BE2C (cell line): ENCODE data around the gene CADM2.

Source experiments
- DNase-seq: peaks from one replicate; pipeline ENCODE4 v3.0.0-alpha.2; 2020
- H3K27me3 ChIP-seq: fragments of 250-450 bp; sonication (Bioruptor Pico); 2 replicates; pipeline ENCODE4 v1.5.1; 2020; ENCODE audit warnings: mild to moderate bottlenecking
- H3K36me3 ChIP-seq: fragments of 250-450 bp; sonication (Bioruptor Pico); 2 replicates; pipeline ENCODE4 v1.5.1; 2020; ENCODE audit warnings: mild to moderate bottlenecking
- H3K4me1 ChIP-seq: fragments of 250-450 bp; sonication (Bioruptor Pico); 2 replicates; pipeline ENCODE4 v1.5.1; 2020
- H3K4me3 ChIP-seq: 2 replicates; pipeline ENCODE4 v1.5.1; 2011; ENCODE audit warnings: low read depth, low read length
- H3K9me3 ChIP-seq: fragments of 250-450 bp; sonication (Bioruptor Pico); 2 replicates; pipeline ENCODE4 v1.5.1; 2020
- TF ChIP-seq, protein P1 (sequence below): IDR thresholded peaks from 2 replicates; pipeline ENCODE4 v1.5.1; 2012; ENCODE audit warnings: mild to moderate bottlenecking, low read depth, low read length

The CADM2 gene

DNA sequence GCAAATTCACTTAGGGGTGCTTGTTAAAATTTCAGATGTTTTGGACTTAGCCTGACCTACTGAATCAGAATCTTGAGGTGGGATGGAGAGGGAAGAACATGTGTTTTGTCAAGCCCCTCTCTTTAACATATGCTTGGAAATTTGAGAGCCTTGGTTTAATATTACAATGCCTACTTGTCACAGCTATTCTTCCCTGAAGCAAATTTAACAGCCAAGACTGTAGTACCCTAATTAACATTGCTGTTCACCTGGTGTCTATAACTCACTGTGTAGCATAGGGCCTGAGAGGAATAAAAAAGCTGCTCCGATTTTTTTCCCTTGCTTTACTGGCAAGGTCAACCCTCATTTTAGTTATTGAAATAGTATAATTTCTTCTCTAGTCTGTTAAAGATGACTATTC, 880.1 kb downstream of the CADM2 start:
- no peak for DNase-seq
- no peak overlapping the region for H3K4me3 ChIP-seq
- H3K36me3 ChIP-seq = no peaks in the 10 kb centered on the region
- H3K27me3 ChIP-seq = no peaks in the 10 kb centered on the region
- TF ChIP-seq, protein P1, sequence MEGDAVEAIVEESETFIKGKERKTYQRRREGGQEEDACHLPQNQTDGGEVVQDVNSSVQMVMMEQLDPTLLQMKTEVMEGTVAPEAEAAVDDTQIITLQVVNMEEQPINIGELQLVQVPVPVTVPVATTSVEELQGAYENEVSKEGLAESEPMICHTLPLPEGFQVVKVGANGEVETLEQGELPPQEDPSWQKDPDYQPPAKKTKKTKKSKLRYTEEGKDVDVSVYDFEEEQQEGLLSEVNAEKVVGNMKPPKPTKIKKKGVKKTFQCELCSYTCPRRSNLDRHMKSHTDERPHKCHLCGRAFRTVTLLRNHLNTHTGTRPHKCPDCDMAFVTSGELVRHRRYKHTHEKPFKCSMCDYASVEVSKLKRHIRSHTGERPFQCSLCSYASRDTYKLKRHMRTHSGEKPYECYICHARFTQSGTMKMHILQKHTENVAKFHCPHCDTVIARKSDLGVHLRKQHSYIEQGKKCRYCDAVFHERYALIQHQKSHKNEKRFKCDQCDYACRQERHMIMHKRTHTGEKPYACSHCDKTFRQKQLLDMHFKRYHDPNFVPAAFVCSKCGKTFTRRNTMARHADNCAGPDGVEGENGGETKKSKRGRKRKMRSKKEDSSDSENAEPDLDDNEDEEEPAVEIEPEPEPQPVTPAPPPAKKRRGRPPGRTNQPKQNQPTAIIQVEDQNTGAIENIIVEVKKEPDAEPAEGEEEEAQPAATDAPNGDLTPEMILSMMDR = no peak
- no peaks in the 10 kb centered on the region for H3K9me3 ChIP-seq
- H3K4me1 ChIP-seq = peaks cover 21% of the 10 kb centered on the region

DNA sequence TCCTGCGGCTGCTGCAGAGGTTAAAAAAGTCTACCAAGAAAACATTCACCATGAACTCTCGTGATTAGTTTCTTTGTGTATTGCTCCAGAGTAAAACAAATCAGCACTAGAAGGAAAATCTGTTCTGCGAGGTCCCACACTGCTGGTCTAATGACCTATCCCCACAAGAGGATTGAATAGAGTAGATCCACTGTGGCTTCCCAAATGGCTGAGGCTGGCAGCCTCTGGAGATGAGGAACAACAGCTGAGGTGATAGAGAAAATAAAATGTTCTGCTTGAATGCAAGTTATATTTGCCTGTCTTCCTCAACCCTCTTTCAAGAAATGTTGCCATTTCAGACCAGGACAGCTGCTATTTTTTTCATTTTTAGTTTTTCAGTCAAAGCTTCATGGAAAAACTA, 883.3 kb downstream of the CADM2 start:
- DNase-seq = no peak
- Histone ChIP-seq H3K9me3 (no peaks in the 10 kb centered on the region), H3K36me3 (no peaks in the 10 kb centered on the region), H3K4me1 (peaks cover 7% of the 10 kb centered on the region), H3K27me3 (no peaks in the 10 kb centered on the region), H3K4me3 (no peak overlapping the region)
- TF ChIP-seq, protein P1 = no peak

DNA sequence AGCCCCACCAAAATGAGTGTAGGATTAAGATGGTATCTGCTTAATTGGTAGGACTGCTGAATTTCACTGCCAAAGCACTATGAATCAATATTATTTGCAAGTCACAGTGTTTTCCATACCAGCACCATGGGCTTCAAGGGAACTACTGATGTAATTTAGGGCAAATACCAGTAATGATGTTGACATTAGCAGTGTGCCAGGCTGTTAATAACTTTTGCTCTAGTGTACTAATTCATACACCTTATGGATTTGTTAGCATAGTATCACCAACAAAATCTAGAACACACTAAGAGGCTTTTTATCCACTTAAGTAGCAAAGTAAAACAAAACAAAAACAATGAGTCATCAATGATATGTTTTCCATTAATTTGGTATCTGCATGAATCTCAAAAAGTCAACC, 888.2 kb downstream of the CADM2 start:
- H3K4me1 ChIP-seq = peaks cover 11% of the 10 kb centered on the region
- no peak overlapping the region for H3K4me3 ChIP-seq
- TF ChIP-seq, protein P1 = no peak
- no peaks in the 10 kb centered on the region for H3K9me3 ChIP-seq
- no peaks in the 10 kb centered on the region for H3K36me3 ChIP-seq
- no peaks in the 10 kb centered on the region for H3K27me3 ChIP-seq
- peak; percentile 19 for DNase-seq

DNA sequence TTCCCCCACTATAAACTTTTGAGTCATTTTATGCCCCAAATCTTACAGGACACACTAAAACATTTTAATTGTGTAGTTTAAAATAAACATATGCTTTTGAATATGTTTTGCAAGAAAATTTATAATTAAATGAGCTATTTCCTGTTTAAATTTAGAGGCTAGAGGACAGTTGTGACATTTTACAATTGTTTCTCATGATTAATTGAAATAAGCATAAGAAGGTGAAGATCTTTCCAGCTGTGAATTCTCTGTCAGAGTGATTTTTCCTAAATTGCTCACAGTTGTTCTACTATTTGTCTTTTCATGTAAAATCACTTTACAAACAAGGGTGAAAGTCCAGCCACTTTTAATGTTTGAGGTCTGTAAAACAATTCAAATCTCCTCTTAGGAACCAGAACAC, 892.3 kb downstream of the CADM2 start:
- no peak for DNase-seq
- Histone ChIP-seq H3K36me3 (no peaks in the 10 kb centered on the region), H3K4me3 (no peak overlapping the region), H3K4me1 (peaks cover 11% of the 10 kb centered on the region), H3K9me3 (no peaks in the 10 kb centered on the region), H3K27me3 (no peaks in the 10 kb centered on the region)
- TF ChIP-seq, protein P1 = no peak

DNA sequence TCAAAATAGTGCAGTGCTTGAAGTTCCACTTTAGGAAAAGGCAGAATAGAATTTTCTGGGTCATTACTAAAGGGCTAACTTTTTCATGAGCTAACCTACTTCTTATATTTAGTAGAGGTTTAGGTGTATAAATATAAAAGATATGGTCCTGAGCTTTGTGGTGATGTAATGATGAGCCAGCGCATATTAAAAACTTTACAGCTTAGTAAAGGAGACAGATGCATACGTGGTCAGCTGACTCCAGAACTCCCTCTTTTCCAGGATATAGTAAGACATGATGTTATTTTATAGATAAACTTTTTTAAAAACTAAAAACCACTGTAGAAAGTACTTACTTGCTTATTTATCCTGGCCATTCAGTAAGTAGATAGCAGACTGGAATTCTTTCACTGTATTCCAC, 895.0 kb downstream of the CADM2 start:
- TF ChIP-seq, protein P1 = no peak
- DNase-seq = no peak
- Histone ChIP-seq H3K4me3 (no peak overlapping the region), H3K9me3 (no peaks in the 10 kb centered on the region), H3K27me3 (no peaks in the 10 kb centered on the region), H3K36me3 (no peaks in the 10 kb centered on the region), H3K4me1 (peaks cover 4% of the 10 kb centered on the region)

DNA sequence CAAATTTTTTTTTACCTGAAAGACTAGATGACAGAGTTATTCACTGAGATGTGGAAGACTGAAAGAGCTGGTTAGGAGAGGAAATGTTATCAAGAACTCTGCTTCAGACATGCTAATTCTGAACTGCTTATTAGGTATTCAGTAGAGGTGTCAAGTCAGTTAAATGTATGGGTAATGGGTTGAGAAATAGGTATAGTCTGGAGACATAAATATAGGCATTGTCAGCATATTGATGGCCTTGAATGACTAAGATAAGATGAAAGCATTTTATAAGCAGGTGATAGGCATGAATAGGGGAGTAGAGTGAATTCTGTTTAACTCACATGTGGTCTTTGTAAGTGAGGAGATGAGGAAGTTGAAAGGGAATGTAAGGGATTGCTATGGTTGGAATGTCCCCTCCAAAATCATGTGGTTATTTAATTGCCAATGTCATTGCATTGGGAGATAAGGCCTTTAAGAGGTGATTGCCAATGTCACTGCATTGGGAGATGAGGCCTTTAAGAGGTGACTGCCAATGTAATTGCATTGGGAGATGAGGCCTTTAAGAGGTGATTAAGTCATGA, 904.2 kb downstream of the CADM2 start:
- Histone ChIP-seq H3K27me3 (no peaks in the 10 kb centered on the region), H3K4me3 (no peak overlapping the region), H3K36me3 (no peaks in the 10 kb centered on the region), H3K4me1 (no peaks in the 10 kb centered on the region), H3K9me3 (no peaks in the 10 kb centered on the region)
- TF ChIP-seq, protein P1 = no peak
- DNase-seq = no peak
